Posterior cingulate gyrus (tissue), 11 donors: Measurements from ENCODE around the gene GNRHR.
A peak's percentile ranks its signal among the peaks of the same experiment; 100 is the strongest.
"Not testable (repeated sequence)": the region's sequence is repeated elsewhere in the genome, so short reads cannot be mapped to it uniquely, and the experiment has no call there.

ENCODE experiments used
- DNase-seq, 10 donors: peaks; one replicate each; pipeline versions ENCODE4 v3.0.0 to v3.0.0-alpha.2; 2020 to 2021; ENCODE audit warnings: mixed read lengths in 3 of 10
- intact Hi-C: fragments of 100-400 bp; cut with DNase I; formaldehyde crosslinking; loops from one replicate; pipeline ENCODE4 v1.15.1; 2023

Gene GNRHR

DNA sequence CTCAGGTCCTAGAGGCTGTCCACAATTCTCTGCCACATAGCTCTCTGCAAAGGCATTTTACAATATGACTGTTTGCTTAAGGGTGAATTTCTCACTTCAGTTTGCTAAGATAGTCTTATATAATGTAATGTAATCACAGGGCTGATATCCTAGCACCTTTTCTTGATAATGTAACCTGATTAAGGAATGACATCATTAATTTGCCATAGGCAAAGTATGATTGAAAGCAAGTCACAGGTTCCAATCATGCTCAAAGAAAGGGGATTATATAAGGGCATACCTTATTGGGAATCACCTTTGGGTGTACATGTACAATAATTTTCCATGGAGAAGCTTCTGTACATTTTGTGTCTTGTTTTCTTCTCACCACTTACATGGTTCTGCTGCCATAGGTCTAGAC, 18.9 kb downstream of the GNRHR start:
- intact Hi-C loops: no loop called here
- DNase-seq: no peak

DNA sequence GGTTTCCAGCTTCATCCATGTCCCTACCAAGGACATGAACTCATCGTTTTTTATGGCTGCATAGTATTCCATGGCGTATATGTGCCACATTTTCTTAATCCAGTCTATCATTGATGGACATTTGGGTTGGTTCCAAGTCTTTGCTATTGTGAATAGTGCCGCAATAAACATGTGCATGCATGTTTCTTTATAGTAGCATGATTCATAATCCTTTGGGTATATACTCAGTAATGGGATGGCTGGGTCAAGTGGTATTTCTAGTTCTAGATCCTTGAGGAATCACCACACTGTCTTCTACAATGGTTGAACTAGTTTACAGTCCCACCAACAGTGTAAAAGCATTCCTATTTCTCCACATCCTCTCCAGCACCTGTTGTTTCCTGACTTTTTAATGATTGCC, 23.7 kb downstream of the GNRHR start:
- intact Hi-C loops, DNase-seq: not testable (repeated sequence)

DNA sequence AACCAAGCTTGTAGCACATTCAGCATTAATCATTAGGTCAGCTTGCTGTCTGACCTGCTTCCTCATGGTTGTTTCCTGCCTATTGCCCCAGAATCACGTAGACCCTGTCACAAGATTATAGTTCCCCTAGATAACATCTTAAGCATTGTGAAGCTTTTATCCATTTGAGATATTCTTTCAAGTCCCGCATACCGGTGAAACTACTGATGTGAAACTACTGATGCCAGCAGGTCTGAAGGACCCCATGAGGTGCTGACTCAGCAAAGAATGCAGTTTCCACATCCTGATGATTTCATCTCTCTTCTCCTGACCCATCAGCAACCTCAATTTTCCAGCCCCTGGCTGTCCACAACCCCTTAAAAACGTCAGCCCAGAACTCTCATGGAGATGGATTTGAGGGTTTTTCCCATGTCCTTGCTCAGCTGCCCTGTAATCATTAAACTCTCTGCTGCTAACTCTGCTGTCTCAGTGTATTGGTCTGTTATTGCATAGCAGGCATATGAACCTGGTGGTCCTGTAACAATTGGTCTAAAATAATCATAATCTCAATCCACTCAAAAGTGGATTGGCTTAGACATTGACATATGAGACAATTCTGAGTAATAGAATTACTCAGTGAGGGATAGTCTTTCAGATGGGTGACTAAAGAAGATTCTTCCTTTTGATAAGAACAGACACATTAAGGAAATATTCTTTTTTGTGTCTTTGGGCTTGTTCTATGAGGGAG, 26.9 kb downstream of the GNRHR start:
- DNase-seq: no peak
- intact Hi-C loops: no loop called here

DNA sequence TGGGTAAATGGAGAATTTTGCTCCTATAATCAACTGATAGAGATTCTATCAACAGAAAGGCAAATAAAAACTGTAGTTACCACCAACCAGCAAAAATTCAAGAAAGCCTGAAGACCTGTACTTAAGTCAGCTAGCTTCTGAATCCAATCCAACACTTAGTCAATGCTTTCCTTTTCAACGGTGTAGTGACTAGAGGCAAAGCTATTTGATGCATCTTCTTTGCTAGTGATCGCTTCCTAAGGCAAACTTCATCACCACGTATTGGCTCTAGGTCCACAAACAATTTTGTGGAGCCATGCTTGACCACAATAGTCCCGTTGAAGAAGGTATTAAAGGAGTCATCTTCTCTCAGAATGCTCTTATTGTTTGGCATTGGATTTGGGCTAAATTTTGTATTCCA, 28.2 kb downstream of the GNRHR start:
- DNase-seq: no peak
- intact Hi-C loops: no loop called here

DNA sequence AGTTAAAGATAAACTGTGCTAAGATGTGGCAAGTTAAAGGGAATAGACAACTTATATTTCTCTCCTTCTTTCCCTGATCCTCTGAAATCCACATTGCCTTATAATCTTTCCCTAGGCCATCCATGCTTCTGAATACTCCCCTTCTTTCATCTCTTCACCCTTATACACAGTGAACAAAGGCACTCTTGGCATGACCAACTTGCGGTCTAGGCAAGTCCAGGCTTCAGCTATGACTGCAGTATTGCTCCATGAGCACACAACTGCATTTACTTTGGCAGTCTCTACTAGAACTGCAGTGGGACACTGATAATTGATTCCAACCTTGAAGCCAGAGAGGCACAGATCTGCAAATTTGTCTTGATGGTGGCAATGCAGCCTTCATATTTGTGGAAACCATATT, 29.1 kb downstream of the GNRHR start:
- no peak for DNase-seq
- intact Hi-C loops: no loop called here

DNA sequence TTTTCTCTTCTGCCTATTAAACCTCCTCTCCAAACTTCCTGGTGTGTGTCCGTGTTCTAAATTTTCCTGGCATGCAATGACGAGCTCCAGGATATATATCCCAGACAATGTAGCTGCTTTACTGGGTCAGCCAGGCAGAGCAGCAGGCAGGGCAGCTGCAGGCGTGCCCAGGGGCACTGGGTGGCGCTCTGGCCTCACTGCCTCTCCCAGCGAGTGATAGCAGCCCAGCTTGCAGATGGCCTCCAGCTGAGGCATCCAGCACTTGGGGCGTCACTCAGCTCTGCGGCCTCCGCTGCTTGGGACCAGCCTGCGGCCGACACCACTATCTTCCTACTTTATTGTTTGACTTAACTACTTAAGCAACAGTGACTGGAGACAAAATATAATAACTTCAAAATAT, 30.2 kb downstream of the GNRHR start:
- intact Hi-C loops: no loop called here
- peak in 4 of 10 donors; percentile 26 to 83 (median 55) for DNase-seq

DNA sequence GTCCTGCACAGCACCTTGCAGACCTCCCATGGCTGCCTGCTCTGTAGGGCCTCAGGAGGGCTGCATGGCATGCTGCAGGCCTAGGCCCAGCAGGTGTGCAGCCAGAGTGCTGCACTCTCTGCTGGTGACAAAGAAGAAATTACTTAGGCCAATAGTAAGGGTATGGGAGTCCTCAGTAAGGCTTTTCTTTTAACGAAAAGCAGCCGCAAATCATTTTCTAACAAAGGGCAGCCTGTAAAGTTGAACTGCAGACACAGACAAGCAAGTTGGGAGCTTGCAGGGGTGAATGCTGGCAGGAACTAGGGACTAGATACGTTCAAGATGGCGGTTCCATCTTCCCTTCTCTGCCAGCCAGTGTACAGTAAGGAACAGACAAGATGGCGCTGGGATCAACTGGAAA, 30.8 kb downstream of the GNRHR start:
- intact Hi-C loops: no loop called here
- no peak for DNase-seq

DNA sequence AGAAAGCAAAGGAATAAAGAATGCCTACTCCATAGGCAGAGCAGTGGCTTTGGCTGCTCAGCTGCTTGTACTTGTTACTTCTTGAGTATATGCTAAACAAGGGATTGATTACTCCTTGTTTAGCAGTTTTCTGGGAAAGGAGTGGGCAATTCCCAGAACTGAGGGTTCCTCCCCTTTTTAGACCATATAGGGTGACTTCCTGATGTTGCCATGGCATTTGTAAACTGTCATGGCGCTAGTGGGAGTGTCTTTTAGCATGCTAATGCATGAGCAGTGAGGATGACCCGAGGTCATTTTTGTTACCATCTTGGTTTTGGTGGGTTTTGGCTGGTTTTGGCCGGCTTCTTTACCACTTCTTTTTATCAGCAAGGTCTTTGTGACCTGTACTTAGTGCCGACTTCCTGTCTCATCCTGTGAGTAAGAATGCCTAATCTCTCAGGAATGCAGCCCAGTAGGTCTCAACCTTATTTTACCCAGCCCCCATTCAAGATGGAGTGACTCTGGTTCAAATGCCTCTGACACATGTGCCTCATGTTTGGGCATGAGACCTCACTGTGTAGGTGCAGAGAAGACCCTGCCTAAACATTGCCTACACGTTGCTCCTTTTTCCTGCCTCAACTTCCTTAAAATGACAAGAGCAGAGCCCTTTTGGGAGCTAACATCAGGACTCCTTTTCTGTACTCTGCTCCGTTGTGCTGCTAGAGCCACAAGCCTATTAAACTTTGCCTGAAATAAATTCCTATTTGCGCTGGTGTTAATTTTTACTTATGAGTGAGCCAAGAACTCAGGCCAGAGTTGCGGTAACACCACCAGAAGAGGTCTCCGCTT, 32.2 kb downstream of the GNRHR start:
- intact Hi-C loops: no loop called here
- no peak for DNase-seq

DNA sequence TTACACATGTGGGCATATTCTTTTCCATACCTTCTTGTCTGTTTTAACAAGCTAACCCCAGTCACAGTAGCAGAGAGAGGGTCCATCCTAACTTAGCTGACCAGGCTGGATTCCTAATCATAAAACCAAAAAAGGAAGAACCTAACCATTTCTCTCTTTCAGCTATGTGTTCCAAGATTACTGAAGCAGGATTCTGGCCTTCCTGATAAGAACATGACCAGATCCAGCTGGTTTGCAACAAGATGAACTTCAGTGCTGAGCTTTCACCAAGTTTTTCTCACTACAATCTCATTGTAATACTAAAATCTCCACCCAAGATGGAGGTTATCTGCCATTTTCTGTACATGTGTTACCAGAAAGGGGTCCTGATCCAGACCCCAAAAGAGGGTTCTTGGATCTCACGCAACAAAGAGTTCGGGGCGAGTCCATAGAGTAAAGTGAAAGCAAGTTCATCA, 32.8 kb downstream of the GNRHR start:
- intact Hi-C loops: no loop called here
- DNase-seq: no peak

DNA sequence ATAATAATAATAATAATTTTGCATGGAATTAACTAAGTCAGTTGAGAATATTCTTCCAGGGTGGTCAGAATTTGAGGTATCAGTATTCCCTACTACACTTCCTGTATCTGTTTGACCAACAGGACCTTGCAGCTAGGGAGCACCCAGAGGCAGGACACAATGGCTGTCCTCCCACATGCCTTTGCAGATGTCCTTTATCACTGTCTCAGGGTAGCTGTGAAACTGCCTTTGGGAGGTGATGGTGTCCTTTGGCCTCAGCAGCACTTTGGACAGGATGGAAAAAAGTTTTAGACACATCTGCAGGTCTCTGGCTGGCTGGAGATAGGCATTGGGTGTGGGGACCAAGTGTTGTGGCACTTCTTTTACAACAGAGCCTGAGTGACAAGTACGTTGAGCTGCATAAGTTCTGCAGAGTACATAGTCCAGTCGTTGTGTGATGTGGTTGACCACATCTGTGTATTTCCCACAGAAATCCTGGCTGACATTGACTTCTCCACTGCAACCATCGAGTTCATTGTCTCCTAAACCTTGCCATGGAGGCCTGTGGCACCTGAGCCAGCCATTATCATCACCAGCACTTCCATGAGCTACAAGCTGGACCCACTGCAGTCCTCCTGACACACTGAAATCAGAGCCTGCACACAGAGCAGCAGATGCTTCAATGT, 34.1 kb downstream of the GNRHR start:
- peak in 1 of 10 donors; percentile 20 for DNase-seq
- intact Hi-C loops: no loop called here

DNA sequence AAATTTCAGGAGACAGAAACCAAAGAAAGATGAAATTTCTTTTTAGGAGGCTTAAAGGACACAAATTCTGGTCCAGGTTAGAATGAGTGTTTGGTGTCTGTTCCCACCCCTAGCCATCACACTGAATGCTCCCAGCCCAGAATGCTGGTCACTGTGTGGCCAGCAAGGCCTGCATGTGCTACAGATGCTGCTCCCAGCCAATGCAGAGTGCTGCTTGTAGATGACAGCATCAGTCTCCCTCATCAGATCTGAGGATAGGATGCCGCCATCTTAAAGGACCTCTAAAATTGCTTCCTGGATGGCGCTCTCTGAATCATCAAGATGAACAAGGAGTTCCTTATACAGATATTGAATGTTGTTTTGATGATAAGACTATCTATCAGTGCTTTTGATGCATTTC, 35.3 kb downstream of the GNRHR start:
- DNase-seq: no peak
- intact Hi-C loops: no loop called here

DNA sequence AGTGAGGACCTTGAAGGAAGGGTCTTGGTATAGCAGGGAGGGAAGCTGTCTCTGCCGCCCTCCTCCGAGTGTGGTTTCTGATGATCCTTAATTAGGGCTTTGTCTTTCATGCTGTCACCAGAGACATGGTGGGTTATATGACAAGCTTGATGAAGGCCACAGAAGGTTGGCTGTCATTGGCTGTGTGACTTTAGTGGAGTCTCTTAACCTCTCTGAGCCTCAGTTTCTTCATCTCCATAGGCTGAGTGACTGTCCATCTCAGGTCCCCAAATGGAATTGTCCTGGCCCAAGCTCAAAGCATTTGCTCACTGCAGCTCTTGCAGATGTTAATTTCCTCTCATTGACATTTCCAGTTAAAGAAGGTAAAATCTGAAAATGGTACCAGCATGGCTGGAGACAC, 36.6 kb downstream of the GNRHR start:
- intact Hi-C loops: no loop called here
- no peak for DNase-seq

DNA sequence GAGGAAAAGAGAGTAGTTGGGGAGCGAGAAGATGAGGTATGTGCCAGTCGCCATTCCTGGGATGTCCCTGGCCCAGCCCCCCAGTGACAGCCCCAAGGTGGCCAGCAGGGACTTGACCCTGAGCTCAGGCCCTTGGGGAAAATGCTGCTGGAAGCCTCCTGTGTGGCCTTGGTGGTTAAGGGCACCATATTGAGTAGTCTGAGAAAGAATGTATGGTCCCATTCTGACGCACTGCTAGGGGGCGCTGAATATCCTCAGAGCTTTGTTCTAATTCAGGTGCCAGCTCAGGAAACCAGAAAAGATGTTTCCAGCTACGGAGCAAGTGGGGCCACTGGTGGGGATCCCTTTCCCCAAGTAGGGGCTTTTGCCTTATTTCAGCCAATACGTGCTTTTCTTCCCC, 39.2 kb downstream of the GNRHR start:
- DNase-seq: peak in 1 of 10 donors; percentile 33
- intact Hi-C loops: no loop called here

DNA sequence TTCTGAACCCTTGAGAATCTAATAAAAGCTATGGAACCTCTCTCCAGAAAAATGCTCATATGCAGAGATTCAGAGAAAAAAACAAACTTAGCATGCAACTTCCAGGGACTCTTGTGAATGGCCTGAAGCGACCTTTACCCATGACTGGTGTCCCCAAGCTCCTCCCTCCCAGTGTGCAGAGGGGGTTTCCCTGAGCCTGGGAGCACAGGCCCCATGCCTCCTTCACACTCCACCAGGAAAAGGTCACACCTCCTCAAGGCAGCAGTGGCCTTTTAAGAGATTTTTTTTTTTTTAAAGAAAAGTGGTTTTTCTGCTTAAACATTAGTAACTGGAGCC, 40.0 kb downstream of the GNRHR start:
- DNase-seq: peak in 1 of 10 donors; percentile 30
- intact Hi-C loops: no loop called here

DNA sequence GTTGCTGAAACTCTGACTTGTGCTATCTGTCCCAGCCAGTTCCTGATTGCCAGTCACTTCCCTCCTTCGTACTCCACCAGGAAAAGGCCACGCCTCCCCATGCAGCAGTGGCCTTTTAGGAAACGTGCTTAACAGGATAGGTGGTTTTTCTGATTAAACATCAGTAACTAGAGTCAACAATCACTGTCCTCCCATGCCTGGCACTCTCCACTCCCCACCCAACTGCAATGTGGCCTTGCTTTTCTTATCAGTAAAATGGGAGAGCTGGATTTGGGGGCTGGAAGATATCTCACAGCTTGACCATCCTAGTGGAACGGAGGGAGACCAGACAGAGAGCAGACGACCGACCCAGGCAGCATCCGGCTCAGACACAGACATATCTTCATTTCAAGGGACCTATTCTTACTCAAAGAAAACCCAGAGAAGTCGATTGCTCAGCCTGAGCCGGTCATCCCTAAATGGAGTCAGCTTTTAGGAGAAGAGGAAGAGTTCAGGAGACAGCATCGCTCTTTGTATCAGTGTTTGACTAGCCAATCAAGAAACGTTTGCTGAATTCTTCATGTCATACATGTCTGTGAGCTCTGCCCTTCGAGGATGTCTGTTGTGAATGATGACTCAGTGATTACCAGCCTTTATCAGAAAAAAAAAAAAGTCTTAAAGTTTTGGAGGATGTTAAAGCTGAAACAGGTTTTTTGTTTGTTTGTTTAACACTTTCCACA, 40.5 kb downstream of the GNRHR start:
- intact Hi-C loops: no loop called here

DNA sequence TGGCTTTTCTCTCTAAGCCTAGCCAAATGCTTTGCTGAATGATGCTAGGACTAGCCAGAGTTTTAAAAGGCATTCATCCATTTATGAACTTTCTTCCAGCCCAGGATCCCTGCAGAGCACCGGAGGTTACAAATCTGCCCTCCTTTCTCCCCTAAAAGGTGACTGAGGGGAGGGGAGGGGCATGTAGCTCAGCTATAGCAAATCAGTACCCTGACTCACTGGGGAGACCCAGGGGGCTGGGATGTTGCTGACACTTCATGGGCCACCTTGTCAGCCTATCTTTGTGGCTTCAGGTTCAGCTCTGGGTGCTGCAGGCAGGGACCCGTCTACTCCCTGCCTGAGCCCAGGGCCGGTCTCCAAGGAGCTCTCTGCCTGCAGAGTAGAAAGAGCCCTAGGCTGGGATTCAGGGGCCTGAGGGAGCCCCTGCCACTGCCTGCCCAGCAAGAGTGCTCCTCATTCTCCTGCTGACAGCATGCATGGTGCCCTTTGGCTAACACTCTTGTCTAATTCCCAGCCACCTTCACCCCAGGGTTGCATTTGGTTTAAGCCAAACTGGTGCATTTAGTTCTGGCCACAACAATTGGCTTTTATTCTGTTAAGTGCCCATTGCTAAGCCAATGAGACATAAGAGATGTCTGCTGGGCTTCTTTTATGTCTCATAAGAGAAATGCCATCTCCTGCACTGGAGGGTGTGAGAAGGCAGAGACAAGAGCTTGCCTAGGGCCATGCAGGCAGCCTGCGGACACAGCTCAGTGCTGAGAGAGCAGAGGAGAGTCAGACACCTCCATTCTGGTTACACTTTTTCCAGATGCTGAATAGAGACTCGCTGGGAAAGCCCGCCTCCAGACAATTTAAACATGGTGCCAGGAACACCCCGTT, 41.3 kb downstream of the GNRHR start:
- intact Hi-C loops: no loop called here
- peak in 1 of 10 donors; percentile 12 for DNase-seq

More for the DNA sequence above, 40.5 kb downstream of the GNRHR start:
- DNase-seq: no peak

DNA sequence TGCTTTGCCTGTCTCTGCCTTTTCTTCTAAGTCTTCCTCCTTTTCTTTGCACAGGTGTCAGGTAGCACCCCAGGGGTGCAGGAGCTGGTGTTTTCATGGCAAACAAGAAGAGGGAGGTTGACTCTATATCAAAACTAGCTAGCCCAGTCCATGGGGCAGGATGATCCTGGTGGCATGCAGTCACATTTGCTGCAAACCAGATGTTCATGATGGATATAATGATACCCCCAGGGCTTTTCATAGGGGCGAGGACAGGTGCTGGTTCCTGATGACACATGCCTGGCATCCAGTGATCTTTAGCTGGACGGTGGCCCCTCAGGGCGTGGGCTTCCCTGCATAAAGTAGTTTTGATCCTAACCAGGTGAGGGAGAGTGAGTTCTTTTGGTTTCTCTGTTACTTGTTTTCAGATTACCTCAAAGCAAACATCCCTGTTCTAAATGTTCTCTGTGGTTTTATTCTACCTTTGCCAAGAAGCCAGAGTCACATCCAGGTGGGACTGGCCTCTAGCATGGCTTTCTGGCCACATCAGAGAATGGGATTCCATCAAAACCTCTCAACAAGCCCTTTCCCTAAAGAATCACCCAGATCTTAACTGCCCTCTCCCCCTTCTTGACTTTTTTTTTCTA, 42.1 kb downstream of the GNRHR start:
- DNase-seq: peak in 1 of 10 donors; percentile 11
- intact Hi-C loops: no loop called here

DNA sequence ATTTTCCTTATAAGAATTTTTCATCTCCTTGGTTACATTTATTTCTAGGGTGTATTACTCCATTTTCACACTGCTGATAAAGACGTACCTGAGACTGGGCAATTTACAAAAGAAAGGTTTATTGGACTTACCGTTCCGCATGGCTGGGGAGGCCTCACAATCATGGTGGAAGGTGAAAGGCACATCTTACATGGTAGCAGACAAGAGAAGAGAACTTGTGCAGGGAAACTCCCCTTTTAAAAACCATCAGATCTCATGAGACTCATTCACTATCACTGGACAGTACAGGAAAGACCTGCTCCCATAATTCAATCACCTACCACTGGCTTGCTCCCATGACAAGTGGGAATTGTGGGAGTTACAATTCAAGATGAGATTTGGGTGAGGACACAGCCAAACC, 47.5 kb downstream of the GNRHR start:
- DNase-seq, intact Hi-C loops: not testable (repeated sequence)

DNA sequence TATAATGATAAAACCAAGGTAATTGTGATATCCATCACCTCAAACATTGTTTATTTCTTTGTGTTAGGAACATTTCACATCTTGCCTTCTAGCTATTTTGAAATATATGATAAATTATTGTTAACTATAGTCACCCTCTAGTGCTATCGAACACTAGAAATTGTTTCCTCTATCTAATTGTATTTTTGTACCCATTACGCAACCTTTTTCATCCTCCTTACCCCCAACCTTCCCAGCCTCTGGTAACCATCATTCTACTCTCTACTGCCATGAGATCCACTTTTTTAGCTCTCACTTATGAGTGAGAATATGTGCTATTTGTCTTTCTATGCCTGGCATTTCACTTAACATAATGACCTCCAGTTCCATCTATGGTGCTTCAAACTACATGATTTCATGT, 49.3 kb downstream of the GNRHR start:
- intact Hi-C loops: no loop called here
- no peak for DNase-seq
